ENCODE results near the gene FKRP. TPM values are rescaled to one million over a fixed set of nuclear protein-coding genes. Genes with fewer than 3 reads are reported as not detected.

FKRP gene
- total and polyA plus RNA-seq, 2 of the 13 experiments (the other 11 are each of a cell fraction or from before 2014, with no cell fraction given): 7.3 to 9.8 TPM

DNA sequence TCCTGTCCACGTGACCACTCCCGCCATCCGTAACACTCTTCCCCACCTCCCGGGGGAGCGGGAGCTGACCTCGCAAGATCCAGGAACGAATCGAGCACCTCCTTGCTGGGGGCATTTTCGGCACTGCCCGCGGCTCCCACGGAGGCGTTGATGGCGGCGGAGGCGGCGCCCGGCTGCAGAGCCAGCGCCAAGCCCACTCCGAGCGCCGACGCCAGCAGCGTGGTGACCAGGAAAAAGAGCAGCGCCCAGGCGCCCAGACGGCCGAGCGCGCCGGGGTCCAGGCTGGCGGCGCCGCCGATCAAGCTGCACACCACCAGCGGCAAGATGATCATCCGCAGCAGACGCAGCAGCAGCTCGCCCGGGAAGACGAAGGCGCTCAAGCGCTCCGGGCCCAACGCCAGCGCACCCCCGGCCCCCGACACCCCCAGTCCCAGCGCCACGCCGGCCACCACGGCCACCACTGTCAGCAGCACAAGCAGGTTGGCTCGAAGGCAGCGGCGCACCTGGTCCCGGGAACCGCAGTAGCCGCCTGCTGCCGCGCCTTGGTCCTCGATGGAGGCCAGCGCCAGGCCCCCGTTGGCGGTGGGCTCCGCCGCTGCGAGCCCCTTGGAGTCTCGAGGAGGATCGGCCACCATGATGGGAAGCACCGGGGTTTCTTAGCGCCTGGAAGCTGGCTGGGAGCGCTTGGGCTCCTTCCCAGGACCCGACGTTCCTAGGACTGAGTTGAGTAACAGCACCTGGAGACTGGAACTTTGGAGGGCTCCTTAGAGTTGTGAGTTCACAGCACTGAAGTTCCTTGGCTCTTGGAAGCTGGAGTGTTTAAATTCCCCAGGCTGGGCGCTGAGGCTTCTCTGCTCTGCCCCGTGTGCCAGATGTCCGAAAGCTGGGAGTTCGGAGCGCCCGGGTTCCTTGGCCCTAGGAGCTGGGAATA lies 41.7 kb downstream of the FKRP start (continued):
- no peak for TF ChIP-seq MED8 (CRISPR knock-in tag; IDR thresholded peaks at IDR 0.05; ENCODE audit: insufficient replicate concordance)
- no peak for TF ChIP-seq REXO4 (CRISPR knock-in tag; IDR thresholded peaks at IDR 0.05; ENCODE audit: borderline replicate concordance)
- no peak for TF ChIP-seq ZSCAN21 (CRISPR knock-in tag; IDR thresholded peaks at IDR 0.05; ENCODE audit: borderline replicate concordance)
- TF ChIP-seq ZNF33B (CRISPR knock-in tag; IDR thresholded peaks at IDR 0.05): no peak
- TF ChIP-seq, protein P1, sequence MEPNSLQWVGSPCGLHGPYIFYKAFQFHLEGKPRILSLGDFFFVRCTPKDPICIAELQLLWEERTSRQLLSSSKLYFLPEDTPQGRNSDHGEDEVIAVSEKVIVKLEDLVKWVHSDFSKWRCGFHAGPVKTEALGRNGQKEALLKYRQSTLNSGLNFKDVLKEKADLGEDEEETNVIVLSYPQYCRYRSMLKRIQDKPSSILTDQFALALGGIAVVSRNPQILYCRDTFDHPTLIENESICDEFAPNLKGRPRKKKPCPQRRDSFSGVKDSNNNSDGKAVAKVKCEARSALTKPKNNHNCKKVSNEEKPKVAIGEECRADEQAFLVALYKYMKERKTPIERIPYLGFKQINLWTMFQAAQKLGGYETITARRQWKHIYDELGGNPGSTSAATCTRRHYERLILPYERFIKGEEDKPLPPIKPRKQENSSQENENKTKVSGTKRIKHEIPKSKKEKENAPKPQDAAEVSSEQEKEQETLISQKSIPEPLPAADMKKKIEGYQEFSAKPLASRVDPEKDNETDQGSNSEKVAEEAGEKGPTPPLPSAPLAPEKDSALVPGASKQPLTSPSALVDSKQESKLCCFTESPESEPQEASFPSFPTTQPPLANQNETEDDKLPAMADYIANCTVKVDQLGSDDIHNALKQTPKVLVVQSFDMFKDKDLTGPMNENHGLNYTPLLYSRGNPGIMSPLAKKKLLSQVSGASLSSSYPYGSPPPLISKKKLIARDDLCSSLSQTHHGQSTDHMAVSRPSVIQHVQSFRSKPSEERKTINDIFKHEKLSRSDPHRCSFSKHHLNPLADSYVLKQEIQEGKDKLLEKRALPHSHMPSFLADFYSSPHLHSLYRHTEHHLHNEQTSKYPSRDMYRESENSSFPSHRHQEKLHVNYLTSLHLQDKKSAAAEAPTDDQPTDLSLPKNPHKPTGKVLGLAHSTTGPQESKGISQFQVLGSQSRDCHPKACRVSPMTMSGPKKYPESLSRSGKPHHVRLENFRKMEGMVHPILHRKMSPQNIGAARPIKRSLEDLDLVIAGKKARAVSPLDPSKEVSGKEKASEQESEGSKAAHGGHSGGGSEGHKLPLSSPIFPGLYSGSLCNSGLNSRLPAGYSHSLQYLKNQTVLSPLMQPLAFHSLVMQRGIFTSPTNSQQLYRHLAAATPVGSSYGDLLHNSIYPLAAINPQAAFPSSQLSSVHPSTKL (CRISPR knock-in tag; IDR thresholded peaks at IDR 0.05): no peak
- no peak for TF ChIP-seq MBNL3 (CRISPR knock-in tag; conservative IDR thresholded peaks at IDR 0.05)
- TF ChIP-seq GTF2F1 (IDR thresholded peaks at IDR 0.05; ENCODE audit: low read length): no peak
- TF ChIP-seq ZNF121 (CRISPR knock-in tag; IDR thresholded peaks at IDR 0.05): no peak
- no peak for TF ChIP-seq ZNF251 (CRISPR knock-in tag; IDR thresholded peaks at IDR 0.05)
- 0 out of 2 replicates have a peak, but pooled peaks have one; percentile 31 for TF ChIP-seq NFKB2 (CRISPR knock-in tag; IDR thresholded peaks at IDR 0.05; ENCODE audit: borderline replicate concordance)
- TF ChIP-seq, protein P2, sequence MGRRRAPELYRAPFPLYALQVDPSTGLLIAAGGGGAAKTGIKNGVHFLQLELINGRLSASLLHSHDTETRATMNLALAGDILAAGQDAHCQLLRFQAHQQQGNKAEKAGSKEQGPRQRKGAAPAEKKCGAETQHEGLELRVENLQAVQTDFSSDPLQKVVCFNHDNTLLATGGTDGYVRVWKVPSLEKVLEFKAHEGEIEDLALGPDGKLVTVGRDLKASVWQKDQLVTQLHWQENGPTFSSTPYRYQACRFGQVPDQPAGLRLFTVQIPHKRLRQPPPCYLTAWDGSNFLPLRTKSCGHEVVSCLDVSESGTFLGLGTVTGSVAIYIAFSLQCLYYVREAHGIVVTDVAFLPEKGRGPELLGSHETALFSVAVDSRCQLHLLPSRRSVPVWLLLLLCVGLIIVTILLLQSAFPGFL (CRISPR knock-in tag; IDR thresholded peaks at IDR 0.05): 0 out of 2 replicates have a peak, but pooled peaks have one; percentile 25
- no peak for TF ChIP-seq HIVEP1 (CRISPR knock-in tag; IDR thresholded peaks at IDR 0.05)
- TF ChIP-seq AHDC1 (CRISPR knock-in tag; IDR thresholded peaks at IDR 0.05; ENCODE audit: borderline replicate concordance): 0 out of 2 replicates have a peak, but pooled peaks have one; percentile 26
- TF ChIP-seq ZNF512 (CRISPR knock-in tag; IDR thresholded peaks at IDR 0.05): no peak
- TF ChIP-seq BHLHE40 (IDR thresholded peaks at IDR 0.05; ENCODE audit: low read length): no peak
